PFSK-1 (cell line): Measurements from ENCODE around the gene SIRPD.

Experiments
- FOXP2 ChIP-seq: optimal IDR thresholded peaks from 2 replicates; pipeline ENCODE3; 2011; ENCODE audit warnings: borderline replicate concordance, control low read depth, inconsistent platforms; ENCODE audit not compliant: insufficient read depth; ENCODE audit errors: extremely low read length, extremely low read depth
- POLR2AphosphoS5 ChIP-seq: IDR thresholded peaks from 2 replicates; pipeline ENCODE4 v1.6.1; 2012; ENCODE audit warnings: low read depth, mild to moderate bottlenecking, control low read depth, low read length, moderate library complexity
- SIN3A ChIP-seq: IDR thresholded peaks from 2 replicates; pipeline ENCODE4 v1.6.1; 2012; ENCODE audit warnings: mild to moderate bottlenecking, low read length, moderate library complexity, borderline replicate concordance; ENCODE audit not compliant: insufficient read depth
- TAF1 ChIP-seq: IDR thresholded peaks from 2 replicates; pipeline ENCODE4 v1.6.1; 2012; ENCODE audit warnings: low read length, control low read depth, borderline replicate concordance; ENCODE audit not compliant: insufficient read depth
- TF ChIP-seq, protein P1 (sequence below), 2 experiments: IDR thresholded peaks; 2 replicates each; pipeline versions ENCODE4 v1.6.1 to v1.8.0; 2011 to 2012; ENCODE audit warnings: low read depth in 2 of 2, low read length in 2 of 2, control low read depth in 1 of 2, inconsistent platforms in 1 of 2, mild to moderate bottlenecking in 1 of 2, moderate library complexity in 1 of 2; ENCODE audit not compliant: insufficient read depth in 1 of 2

SIRPD gene

DNA sequence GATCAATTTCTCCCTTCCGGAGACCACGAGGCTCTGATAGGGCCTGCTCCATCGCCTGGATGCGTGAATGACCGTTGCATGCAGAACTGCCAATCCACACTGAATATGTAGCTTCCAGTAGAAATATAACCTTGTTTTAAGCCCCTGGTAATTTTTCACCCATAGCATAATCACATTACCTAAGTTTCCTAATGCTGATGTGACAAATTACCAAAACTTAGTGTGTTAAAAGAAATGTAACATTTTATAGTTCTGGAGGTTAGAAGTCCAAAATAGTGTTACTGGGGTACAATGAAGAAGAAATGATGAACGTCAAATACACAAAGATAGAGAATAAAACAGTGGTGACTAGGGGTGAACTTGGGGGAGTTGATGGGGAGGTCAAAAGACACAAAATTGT, 22.0 kb upstream of the SIRPD start:
- TF ChIP-seq POLR2AphosphoS5, result no peak
- TF ChIP-seq, protein P1, sequence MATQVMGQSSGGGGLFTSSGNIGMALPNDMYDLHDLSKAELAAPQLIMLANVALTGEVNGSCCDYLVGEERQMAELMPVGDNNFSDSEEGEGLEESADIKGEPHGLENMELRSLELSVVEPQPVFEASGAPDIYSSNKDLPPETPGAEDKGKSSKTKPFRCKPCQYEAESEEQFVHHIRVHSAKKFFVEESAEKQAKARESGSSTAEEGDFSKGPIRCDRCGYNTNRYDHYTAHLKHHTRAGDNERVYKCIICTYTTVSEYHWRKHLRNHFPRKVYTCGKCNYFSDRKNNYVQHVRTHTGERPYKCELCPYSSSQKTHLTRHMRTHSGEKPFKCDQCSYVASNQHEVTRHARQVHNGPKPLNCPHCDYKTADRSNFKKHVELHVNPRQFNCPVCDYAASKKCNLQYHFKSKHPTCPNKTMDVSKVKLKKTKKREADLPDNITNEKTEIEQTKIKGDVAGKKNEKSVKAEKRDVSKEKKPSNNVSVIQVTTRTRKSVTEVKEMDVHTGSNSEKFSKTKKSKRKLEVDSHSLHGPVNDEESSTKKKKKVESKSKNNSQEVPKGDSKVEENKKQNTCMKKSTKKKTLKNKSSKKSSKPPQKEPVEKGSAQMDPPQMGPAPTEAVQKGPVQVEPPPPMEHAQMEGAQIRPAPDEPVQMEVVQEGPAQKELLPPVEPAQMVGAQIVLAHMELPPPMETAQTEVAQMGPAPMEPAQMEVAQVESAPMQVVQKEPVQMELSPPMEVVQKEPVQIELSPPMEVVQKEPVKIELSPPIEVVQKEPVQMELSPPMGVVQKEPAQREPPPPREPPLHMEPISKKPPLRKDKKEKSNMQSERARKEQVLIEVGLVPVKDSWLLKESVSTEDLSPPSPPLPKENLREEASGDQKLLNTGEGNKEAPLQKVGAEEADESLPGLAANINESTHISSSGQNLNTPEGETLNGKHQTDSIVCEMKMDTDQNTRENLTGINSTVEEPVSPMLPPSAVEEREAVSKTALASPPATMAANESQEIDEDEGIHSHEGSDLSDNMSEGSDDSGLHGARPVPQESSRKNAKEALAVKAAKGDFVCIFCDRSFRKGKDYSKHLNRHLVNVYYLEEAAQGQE (IDR thresholded peaks at IDR 0.05; ENCODE audit: insufficient read depth in 1 of 2, low read depth in 2 of 2, low read length in 2 of 2), result no peak
- no peak for TF ChIP-seq TAF1
- no peak for TF ChIP-seq SIN3A
- no peak for TF ChIP-seq FOXP2

DNA sequence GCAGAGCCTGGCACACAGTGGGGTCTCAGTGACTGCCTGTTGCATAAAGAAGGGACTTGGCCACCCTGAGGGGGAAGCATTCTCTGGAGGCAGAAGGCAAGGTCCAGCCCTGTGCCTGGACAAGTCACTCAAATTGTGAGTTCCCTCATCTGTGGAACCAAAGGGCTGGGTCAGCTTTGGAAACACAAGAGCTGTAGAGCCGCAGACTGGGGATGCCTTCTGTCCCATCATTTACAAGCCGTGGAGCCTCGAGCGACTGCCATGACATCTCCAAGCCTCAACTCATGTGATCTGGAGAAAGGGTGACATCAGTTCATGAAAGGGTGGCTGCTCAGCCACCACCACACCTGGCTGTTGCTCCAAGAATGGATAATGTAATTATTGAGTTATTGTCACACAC, 20.4 kb upstream of the SIRPD start:
- TF ChIP-seq SIN3A, result no peak
- TF ChIP-seq POLR2AphosphoS5, result no peak
- TF ChIP-seq, protein P1 (IDR thresholded peaks at IDR 0.05; ENCODE audit: insufficient read depth in 1 of 2, low read depth in 2 of 2, low read length in 2 of 2), result no peak
- TF ChIP-seq TAF1, result no peak
- TF ChIP-seq FOXP2, result no peak

DNA sequence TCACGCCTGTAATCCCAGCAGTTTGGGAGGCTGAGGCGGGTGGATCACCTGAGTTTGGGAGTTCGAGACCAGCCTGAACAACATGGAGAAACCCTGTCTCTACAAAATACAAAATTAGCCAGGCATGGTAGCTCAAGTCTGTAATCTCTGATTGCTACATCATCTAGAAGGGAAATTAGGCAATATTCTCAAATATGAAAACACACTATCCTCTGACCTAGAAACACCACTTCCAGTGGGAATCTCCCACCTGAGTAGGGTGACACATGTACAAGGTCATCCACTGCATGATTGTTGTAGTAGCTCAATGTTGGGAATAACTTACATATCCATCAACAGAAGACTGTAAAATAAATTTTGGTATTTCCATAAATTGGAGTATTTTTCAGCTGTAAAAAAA, 19.1 kb upstream of the SIRPD start:
- TF ChIP-seq FOXP2 (no peak), SIN3A (no peak)

DNA sequence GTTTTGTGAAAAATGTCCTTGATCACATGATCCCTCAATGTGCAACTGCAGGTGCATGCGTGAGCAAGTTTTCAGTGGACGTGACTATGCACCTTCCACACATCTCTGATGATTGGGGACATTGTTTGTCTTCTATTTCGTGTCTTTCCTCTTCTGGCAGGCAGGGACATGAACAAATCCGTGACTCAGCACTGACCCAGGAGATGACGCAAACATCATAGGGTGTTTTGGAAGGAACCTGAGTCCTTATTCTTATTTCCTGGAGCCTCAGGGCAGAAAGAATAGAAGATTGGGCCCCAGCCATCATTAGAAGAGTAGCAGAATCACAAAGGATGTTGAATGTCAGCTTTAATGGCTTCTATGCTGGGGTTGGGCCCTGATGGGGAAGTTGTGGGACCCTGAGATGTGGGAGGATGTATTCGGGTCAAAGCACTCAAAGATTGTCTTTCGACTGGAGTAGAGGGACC, 11.9 kb upstream of the SIRPD start:
- TF ChIP-seq FOXP2 (no peak), SIN3A (no peak)
- TF ChIP-seq, protein P1 (IDR thresholded peaks at IDR 0.05; ENCODE audit: insufficient read depth in 1 of 2, low read depth in 2 of 2, low read length in 2 of 2), result no peak

DNA sequence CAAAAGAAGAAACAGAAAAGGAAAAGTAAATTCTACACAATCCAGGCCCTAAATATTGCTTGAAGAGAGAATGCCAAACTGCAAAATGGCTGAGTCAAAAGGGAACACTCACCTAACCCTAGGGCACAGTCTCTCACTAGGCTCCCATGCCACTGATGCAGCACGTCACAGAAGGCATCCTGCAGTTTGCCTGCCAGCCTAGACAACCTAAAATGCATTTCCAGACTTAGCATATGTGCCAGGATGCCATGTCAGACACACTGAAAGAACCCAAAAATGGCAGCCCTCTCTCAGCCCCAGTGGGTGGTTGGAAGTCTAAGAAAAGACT, 10.6 kb upstream of the SIRPD start:
- no peak for TF ChIP-seq SIN3A
- TF ChIP-seq TAF1, result no peak
- TF ChIP-seq POLR2AphosphoS5, result no peak
- TF ChIP-seq, protein P1 (IDR thresholded peaks at IDR 0.05; ENCODE audit: insufficient read depth in 1 of 2, low read depth in 2 of 2, low read length in 2 of 2), result no peak
- no peak for TF ChIP-seq FOXP2
